Astrocyte (in vitro differentiated cells and primary cell): Measurements from ENCODE around the gene PET117.
"Not testable (repeated sequence)": the region's sequence is repeated elsewhere in the genome, so short reads cannot be mapped to it uniquely, and the experiment has no call there.

Experiments used
- CTCF ChIP-seq: IDR thresholded peaks from 2 replicates; pipeline ENCODE4 v1.5.1; 2011; ENCODE audit warnings: low read depth, mild to moderate bottlenecking, inconsistent platforms, low read length, moderate library complexity; ENCODE audit not compliant: insufficient read depth
- EZH2 ChIP-seq: IDR thresholded peaks from 2 replicates; pipeline ENCODE4 v1.6.1; 2012; ENCODE audit warnings: mild to moderate bottlenecking, low read length, inconsistent platforms; ENCODE audit not compliant: insufficient read depth

- not testable (repeated sequence) for TF ChIP-seq CTCF, EZH2
Observed at GRCh38 chr20:18088298-18088697, 49.4 kb upstream of the PET117 start.
